ENCODE measurements around the gene GATC. TPM values are rescaled to one million over a fixed set of nuclear protein-coding genes. Genes with fewer than 3 reads are reported as not detected.
A peak's percentile ranks its signal among the peaks of the same experiment; 100 is the strongest.

GATC gene
- total and polyA plus RNA-seq, 2 of the 4 experiments (the other 2 are of a cell fraction), result 8.7 to 16.5 TPM

DNA sequence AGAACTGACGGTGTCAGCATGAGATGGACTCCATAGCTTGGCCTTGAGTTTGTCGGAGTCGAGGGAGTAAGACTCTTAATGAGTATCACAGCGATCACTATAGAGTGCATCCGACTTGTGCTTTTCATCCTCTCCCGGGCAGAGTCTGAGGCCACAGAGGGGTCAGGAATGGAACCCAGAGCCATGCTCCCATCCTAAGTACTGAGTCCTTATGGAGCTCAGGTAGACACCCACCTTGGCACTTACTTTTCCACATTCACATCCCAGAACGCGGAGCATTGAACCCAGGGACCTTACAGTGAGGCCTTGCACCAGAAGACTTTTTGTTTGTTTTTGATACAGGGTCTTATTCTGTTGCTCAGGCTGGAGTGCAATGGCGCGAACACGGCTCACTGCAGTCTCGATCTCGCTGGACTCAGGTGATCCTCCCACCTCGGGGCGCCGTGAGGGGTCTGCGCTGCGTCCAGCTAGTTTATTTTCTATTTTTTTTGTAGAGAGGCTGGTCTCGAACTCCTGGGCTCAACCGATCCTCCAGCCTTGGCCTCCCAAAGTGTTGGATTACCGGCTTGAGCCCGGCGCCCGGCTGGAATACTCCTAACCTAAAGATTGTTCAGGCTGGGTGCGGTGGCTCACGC, 24.0 kb downstream of the GATC start:
- H2BK20ac ChIP-seq (ENCODE audit: low read depth, low read length), result no peak overlapping the region
- peak overlapping the region; percentile 20 for H2AK5ac ChIP-seq (ENCODE audit: low read depth, low read length)
- peaks cover 12% of the 10 kb centered on the region for H3K36me3 ChIP-seq (ENCODE audit: control insufficient read depth, insufficient read depth, low read length)
- H4K20me1 ChIP-seq (ENCODE audit: insufficient read depth, low read length), result peaks cover 40% of the 10 kb centered on the region
- H3K9ac ChIP-seq (ENCODE audit: low read depth, low read length), result peak overlapping the region; percentile 69
- H3K18ac ChIP-seq (ENCODE audit: low read depth, low read length), result peak overlapping the region; percentile 4; the same call in 1 of the 2 replicates
- H3K56ac ChIP-seq (ENCODE audit: extremely low read depth, insufficient read depth, low read length), result peak overlapping the region; percentile 52
- H2AK9ac ChIP-seq (replicated peaks; ENCODE audit: low read depth, low read length, poor library complexity), result peak overlapping the region; percentile 97
- H4K8ac ChIP-seq (ENCODE audit: low read depth in 2 of 2, low read length in 2 of 2), result peak overlapping the region; percentile 74 to 88
- no peaks in the 10 kb centered on the region; the same call in 1 of the 2 replicates for H3K9me1 ChIP-seq (ENCODE audit: insufficient read depth, low read length)
- H3K9me3 ChIP-seq (ENCODE audit: control insufficient read depth, insufficient read depth, low read length), result no peaks in the 10 kb centered on the region
- peak overlapping the region; percentile 98 for H2AFZ ChIP-seq (replicated peaks; ENCODE audit: low read length, poor library complexity)
- ChIA-PET CTCF (interaction anchor here (0.9 kb wide), 1 partner anchor 11 kb away, joined by 3 read pairs; no protein-coding TSS in a partner anchor), POLR2A (ENCODE audit: unreplicated experiment) (no interaction called here)
- H3K27me3 ChIP-seq (ENCODE audit: control insufficient read depth, insufficient read depth, low read length), result no peaks in the 10 kb centered on the region
- peak overlapping the region; percentile 69; the same call in 1 of the 2 replicates for H4K91ac ChIP-seq (ENCODE audit: insufficient read depth, low read depth, low read length)
- peak overlapping the region; percentile 65 for H2BK5ac ChIP-seq (ENCODE audit: low read depth, low read length, poor library complexity, severe bottlenecking)
- no TSS peak for BruUV-seq (replicated peaks)
- dilution Hi-C loops (cut with HindIII; ENCODE audit: low sequenced_read_pairs, unreplicated experiment) (no loop called here), intact Hi-C loops (cut with micrococcal nuclease) (no loop called here), in situ Hi-C loops (cut with MboI; ENCODE audit: low sequenced_read_pairs) (no loop called here)
- TF ChIP-seq CHD1 (IDR thresholded peaks at IDR 0.05; ENCODE audit: low read depth, low read length) (no peak), RFX5 (IDR thresholded peaks at IDR 0.05; ENCODE audit: low read depth, low read length) (no peak), NFE2L2 (IDR thresholded peaks at IDR 0.05; ENCODE audit: low read depth, low read length) (no peak), BHLHE40 (IDR thresholded peaks at IDR 0.05; ENCODE audit: low read depth, low read length) (no peak), FOS (IDR thresholded peaks at IDR 0.05; ENCODE audit: low read depth, low read length) (no peak), MXI1 (IDR thresholded peaks at IDR 0.05; ENCODE audit: borderline replicate concordance, low read depth, low read length) (no peak), MAZ (IDR thresholded peaks at IDR 0.05; ENCODE audit: borderline replicate concordance, low read depth, low read length) (no peak), RAD21 (IDR thresholded peaks at IDR 0.05; ENCODE audit: low read length) (no peak), RCOR1 (IDR thresholded peaks at IDR 0.05; ENCODE audit: insufficient replicate concordance, low read length) (no peak), MAFK (IDR thresholded peaks at IDR 0.05; ENCODE audit: low read depth, low read length) (no peak)
- TF ChIP-seq, protein P1, sequence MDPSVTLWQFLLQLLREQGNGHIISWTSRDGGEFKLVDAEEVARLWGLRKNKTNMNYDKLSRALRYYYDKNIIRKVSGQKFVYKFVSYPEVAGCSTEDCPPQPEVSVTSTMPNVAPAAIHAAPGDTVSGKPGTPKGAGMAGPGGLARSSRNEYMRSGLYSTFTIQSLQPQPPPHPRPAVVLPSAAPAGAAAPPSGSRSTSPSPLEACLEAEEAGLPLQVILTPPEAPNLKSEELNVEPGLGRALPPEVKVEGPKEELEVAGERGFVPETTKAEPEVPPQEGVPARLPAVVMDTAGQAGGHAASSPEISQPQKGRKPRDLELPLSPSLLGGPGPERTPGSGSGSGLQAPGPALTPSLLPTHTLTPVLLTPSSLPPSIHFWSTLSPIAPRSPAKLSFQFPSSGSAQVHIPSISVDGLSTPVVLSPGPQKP (IDR thresholded peaks at IDR 0.05; ENCODE audit: borderline replicate concordance, low read depth, low read length), result no peak
- TF ChIP-seq, protein P2, sequence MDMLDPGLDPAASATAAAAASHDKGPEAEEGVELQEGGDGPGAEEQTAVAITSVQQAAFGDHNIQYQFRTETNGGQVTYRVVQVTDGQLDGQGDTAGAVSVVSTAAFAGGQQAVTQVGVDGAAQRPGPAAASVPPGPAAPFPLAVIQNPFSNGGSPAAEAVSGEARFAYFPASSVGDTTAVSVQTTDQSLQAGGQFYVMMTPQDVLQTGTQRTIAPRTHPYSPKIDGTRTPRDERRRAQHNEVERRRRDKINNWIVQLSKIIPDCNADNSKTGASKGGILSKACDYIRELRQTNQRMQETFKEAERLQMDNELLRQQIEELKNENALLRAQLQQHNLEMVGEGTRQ (IDR thresholded peaks at IDR 0.05; ENCODE audit: low read depth, low read length), result no peak
- 0 out of 3 replicates have a peak overlapping the region, but pooled peaks have one; percentile 1 for H2BK15ac ChIP-seq (ENCODE audit: low read depth, low read length)
- peak overlapping the region; percentile 23 for H4K5ac ChIP-seq (ENCODE audit: low read depth, low read length)
- peak overlapping the region; percentile 97 for H3K4me2 ChIP-seq (ENCODE audit: low read depth, low read length)
- H3K14ac ChIP-seq (replicated peaks; ENCODE audit: low read depth, low read length), result peak overlapping the region; percentile 77
- DNase-seq (peak; percentile 19), ATAC-seq (ENCODE audit: low read depth) (peak; percentile 33)
- H3K27ac ChIP-seq (ENCODE audit: insufficient read depth, low read length), result peak overlapping the region; percentile 60
- peaks cover 4% of the 10 kb centered on the region; the same call in 1 of the 2 replicates for H3K4me1 ChIP-seq (ENCODE audit: control insufficient read depth, insufficient read depth, low read length)
- peak overlapping the region; percentile 85 for H3K4ac ChIP-seq (ENCODE audit: low read depth, low read length)
- WGBS, 2 experiments (ENCODE audit: extremely low coverage in 2 of 2, insufficient read length in 1 of 2), result 84% methylated on average over 10 of the region's 26 CpGs; no CpG with 5 or more reads in 1 of the 2 experiments
- H3K79me1 ChIP-seq (ENCODE audit: low read depth in 1 of 2, low read length in 2 of 2), result peaks cover 10 to 54% of the 10 kb centered on the region in 2 experiments; a peak in 3 of 4 replicates
- peak overlapping the region; percentile 44; the same call in 1 of the 2 replicates for H2BK120ac ChIP-seq (ENCODE audit: low read depth, low read length)
- H3K23ac ChIP-seq (ENCODE audit: low read depth, low read length), result peak overlapping the region; percentile 91
- peak overlapping the region; percentile 80 for H3K4me3 ChIP-seq (ENCODE audit: insufficient read depth, low read depth, low read length)
